IPS-18a (cell line): ENCODE results near the gene ADCY1.
"Not testable (repeated sequence)": the region's sequence is repeated elsewhere in the genome, so short reads cannot be mapped to it uniquely, and the experiment has no call there.

Source experiments
- H3K27ac ChIP-seq: one replicate; pipeline ENCODE4 v1.5.1; 2013; ENCODE audit warnings: low read length
- H3K27me3 ChIP-seq: one replicate; pipeline ENCODE4 v1.6.1; 2013; ENCODE audit warnings: mild to moderate bottlenecking, low read length; ENCODE audit not compliant: control insufficient read depth, insufficient read depth
- H3K36me3 ChIP-seq: one replicate; pipeline ENCODE4 v1.6.1; 2013; ENCODE audit warnings: low read depth, low read length; ENCODE audit not compliant: control insufficient read depth
- H3K4me1 ChIP-seq: one replicate; pipeline ENCODE4 v1.6.1; 2013; ENCODE audit warnings: low read depth, low read length; ENCODE audit not compliant: control insufficient read depth
- H3K4me3 ChIP-seq: one replicate; pipeline ENCODE4 v1.5.1; 2013; ENCODE audit warnings: low read length
- H3K9ac ChIP-seq: one replicate; pipeline ENCODE4 v1.6.1; 2013; ENCODE audit warnings: mild to moderate bottlenecking, low read length, moderate library complexity
- H3K9me3 ChIP-seq: one replicate; pipeline ENCODE4 v1.6.1; 2013; ENCODE audit warnings: low read depth, low read length; ENCODE audit not compliant: control insufficient read depth

The ADCY1 gene

DNA sequence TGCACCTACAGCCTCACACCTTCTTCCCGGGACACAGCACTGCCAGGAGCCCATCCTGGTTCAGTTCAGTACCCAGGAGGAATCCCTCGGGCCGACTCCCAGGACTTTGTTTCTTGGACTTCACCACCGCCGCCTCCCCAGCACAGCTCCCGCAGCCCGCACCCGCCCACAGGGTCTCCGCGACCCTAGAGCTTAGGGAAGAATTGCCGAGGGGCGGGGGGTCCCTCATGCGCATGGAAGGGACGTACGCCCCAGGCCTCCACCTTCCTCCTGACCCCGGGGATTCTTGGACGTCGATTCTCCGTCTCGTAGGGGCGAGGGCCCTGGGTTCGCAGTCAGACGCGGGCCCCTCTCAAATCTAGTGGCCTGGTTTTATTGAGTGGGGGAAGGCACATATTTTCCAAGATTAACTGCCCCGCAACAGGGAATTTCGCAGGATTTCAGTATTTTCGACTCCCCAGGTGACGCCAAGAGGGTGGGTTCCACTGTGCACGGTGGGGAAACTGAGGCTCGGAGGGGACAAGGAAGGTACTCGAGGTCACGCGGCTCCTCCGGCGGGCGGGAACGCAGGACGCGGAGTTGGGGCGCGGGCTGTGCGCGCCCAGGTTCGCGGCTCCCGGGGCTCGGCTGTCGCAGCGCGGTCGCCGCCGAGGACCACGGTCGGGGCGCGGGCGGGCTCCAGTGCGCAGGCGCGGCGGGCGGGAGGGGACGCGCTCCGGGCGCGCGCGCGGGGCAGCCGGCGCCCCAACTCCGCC is at the start of gene ADCY1:
Gene ADCY1 (plus strand): TSS at position 708 of the 755 bp plus-strand sequence. CDS start 176 bp downstream, outside the sequence.
- H3K4me1 ChIP-seq = peaks cover 6% of the 10 kb centered on the region
- H3K36me3 ChIP-seq = no peaks in the 10 kb centered on the region
- H3K9me3 ChIP-seq = no peaks in the 10 kb centered on the region
- no peak within 1 kb of the TSS for H3K27ac ChIP-seq
- H3K4me3 ChIP-seq = peak within 1 kb of the TSS; percentile 76
- H3K27me3 ChIP-seq = peaks cover 52% of the 10 kb centered on the region
- H3K9ac ChIP-seq = peak within 1 kb of the TSS; percentile 55

DNA sequence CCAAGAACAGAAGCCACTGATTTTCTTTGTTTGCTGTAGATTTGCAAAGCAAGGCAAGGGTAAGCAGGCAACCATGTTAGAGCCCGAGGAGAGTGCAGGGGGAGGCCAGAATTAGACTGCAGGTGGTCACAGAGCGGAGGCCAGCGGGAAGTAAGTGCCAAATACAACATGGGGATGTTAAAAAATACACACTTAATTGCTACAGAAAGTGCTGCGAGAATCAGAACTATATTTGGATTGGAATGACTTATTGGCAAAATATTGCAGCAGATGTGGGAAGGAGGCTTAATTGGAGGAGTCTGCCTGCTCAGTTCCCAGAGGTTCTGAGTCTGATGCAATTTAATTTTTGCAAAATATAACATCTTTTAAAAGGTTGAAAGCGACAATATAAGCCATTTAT is 49.7 kb upstream of the ADCY1 start:
- no peak overlapping the region for H3K9ac ChIP-seq
- H3K9me3 ChIP-seq = peaks cover 3% of the 10 kb centered on the region
- H3K4me1 ChIP-seq = no peaks in the 10 kb centered on the region
- no peak overlapping the region for H3K4me3 ChIP-seq
- no peak overlapping the region for H3K27ac ChIP-seq
- H3K27me3 ChIP-seq = no peaks in the 10 kb centered on the region
- H3K36me3 ChIP-seq = no peaks in the 10 kb centered on the region

DNA sequence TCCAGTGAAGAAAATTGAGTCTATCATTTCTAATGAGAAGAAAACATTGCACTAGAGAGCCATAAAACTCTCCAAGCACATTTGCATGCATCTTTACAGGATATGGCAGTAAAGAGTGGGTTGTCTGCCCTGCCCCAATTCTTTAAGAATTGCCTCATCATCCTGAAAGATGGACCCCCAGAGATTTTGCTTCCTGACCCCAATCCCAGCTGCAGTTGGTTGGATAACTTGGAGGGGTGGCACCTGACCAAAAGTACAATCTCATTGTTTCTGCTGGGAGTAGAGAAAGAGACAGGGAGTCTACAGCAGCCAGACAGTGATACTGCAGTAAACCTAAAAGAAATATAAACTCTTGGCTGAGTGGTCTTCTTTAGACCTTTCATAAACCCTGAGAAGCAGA is 49.1 kb upstream of the ADCY1 start:
- Histone ChIP-seq H3K27ac (no peak overlapping the region), H3K4me3 (no peak overlapping the region), H3K9ac (no peak overlapping the region), H3K36me3 (no peaks in the 10 kb centered on the region), H3K9me3 (no peaks in the 10 kb centered on the region), H3K27me3 (no peaks in the 10 kb centered on the region), H3K4me1 (no peaks in the 10 kb centered on the region)

DNA sequence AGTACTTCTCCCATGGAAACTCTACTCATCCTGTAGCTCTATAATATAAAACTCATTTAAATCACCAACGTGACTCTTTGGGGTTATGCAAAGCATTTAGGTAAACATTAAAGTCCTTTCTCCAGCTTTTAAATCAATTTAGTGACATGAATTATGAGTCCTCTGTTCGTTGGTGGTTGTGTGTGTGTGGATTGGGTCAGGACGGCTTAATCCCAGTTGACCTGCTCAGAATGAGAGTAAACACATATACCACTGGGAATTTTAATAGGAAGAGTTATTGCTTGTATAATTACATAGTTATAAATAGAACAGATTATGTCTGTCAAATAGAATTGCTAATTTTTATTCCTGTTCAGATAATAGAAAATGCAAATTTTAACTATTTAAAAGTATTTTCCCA is 30.7 kb upstream of the ADCY1 start:
- no peak overlapping the region for H3K9ac ChIP-seq
- H3K27me3 ChIP-seq = no peaks in the 10 kb centered on the region
- H3K4me3 ChIP-seq = no peak overlapping the region
- no peaks in the 10 kb centered on the region for H3K4me1 ChIP-seq
- H3K27ac ChIP-seq = no peak overlapping the region
- no peaks in the 10 kb centered on the region for H3K36me3 ChIP-seq
- peaks cover 10% of the 10 kb centered on the region for H3K9me3 ChIP-seq

DNA sequence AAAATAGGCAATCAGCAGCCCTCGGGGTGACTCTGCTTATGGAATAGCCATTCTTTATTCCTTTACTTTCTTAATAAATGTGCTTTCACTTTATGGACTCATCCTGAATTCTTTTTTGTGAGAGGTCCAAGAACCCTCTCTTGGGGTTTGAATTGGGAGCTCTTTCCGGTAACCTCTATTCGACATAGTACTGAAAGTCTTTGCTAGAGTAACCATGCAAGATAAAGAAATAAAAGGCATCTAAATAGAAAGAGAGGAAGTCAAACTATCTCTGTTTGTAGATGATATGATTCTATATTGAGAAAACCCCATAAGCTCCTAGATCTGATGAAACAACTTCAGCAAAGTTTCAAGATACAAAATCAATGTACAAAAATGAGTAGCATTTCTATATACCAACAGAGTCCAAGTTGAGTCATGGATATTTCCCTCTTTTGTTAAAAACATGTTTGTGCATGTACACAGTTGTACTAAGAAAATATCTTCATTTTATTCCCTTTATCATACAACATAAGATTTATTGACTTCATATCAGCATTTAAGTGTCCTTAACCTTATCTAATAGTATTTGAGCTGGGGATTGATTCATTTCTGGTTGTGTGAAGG is 29.0 kb upstream of the ADCY1 start:
- H3K36me3 ChIP-seq, H3K27me3 ChIP-seq, H3K4me1 ChIP-seq, H3K27ac ChIP-seq, H3K4me3 ChIP-seq, H3K9ac ChIP-seq, H3K9me3 ChIP-seq: not testable (repeated sequence)

DNA sequence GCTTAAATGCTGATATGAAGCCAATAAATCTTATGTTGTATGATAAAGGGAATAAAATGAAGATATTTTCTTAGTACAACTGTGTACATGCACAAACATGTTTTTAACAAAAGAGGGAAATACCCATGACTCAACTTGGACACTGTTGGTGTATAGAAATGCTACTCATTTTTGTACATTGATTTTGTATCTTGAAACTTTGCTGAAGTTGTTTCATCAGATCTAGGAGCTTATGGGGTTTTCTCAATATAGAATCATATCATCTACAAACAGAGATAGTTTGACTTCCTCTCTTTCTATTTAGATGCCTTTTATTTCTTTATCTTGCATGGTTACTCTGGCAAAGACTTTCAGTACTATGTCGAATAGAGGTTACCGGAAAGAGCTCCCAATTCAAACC is 25.3 kb upstream of the ADCY1 start:
- not testable (repeated sequence) for H3K4me3 ChIP-seq, H3K9ac ChIP-seq, H3K4me1 ChIP-seq, H3K36me3 ChIP-seq, H3K27ac ChIP-seq, H3K9me3 ChIP-seq, H3K27me3 ChIP-seq

DNA sequence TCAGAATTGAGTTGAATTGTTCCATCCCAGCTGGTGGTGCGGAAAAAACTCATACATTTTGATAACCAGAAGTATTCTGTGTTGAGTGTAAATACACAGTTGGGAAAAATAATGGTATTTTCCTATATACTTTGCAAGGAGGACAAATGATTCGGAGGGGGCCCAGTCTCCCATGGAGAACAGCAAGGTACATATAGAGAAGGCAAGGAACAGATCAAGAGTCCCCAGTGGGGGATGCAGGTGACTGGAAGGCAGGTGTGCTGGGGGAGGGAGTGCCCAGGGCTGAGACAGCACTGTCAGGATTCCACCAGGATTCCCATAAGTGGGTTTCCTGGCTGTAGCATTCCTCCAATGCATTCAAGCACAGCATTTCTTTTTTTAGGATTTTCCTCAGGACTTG is 10.8 kb upstream of the ADCY1 start:
- no peaks in the 10 kb centered on the region for H3K27me3 ChIP-seq
- H3K4me1 ChIP-seq = peaks cover 29% of the 10 kb centered on the region
- H3K9ac ChIP-seq = no peak overlapping the region
- no peaks in the 10 kb centered on the region for H3K9me3 ChIP-seq
- H3K4me3 ChIP-seq = no peak overlapping the region
- H3K27ac ChIP-seq = no peak overlapping the region
- no peaks in the 10 kb centered on the region for H3K36me3 ChIP-seq

DNA sequence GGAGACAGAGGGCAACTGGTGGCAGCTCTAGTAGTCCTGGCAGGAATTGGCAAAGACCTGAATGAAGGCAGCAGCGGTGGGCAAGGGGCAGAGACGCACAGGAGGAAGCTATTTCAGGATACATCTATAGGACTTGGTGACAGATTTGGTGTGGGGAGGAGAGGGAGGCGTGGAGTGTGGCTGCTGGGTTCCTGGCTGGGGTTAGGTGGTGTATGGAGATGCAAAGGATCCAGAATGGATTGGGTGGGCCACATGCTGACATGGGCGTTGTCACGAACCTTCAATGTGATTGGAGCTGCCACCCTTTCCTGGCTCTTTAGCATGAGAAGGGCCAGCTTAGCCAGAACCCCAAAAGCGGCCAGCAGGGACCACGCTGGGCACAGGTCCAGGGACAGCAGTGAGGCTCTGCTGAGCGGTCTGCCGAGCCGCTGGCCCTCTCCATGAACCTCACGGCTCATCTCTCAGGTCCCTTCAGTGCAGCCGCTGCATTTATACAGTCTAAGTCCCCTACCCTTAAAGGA is 10.2 kb upstream of the ADCY1 start:
- no peak overlapping the region for H3K27ac ChIP-seq
- peaks cover 29% of the 10 kb centered on the region for H3K4me1 ChIP-seq

DNA sequence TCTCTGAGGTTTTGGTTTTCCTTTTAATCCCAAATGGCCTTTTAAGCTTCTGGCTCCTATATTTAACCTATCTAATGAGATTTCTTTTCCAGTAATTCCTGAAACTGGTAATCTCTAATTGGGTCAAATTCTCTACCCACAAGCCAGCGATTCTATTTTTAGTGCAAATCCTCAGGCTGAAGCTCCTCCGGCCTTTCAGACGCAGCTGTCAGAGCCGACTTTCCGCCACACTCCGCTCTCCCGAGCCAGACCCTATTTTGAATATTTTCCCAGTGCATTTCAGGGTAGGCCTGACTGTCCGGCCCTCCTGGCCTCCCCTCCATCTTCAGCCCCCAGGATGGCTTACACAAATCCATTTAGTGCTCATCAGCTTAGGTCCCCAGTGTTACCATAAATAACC is 9.7 kb upstream of the ADCY1 start:
- Histone ChIP-seq H3K9ac (no peak overlapping the region), H3K9me3 (no peaks in the 10 kb centered on the region), H3K4me1 (peaks cover 29% of the 10 kb centered on the region), H3K27me3 (no peaks in the 10 kb centered on the region), H3K36me3 (no peaks in the 10 kb centered on the region), H3K4me3 (no peak overlapping the region), H3K27ac (no peak overlapping the region)

More for the DNA sequence above, 10.2 kb upstream of the ADCY1 start:
- no peaks in the 10 kb centered on the region for H3K36me3 ChIP-seq
- H3K27me3 ChIP-seq = no peaks in the 10 kb centered on the region
- no peaks in the 10 kb centered on the region for H3K9me3 ChIP-seq
- H3K4me3 ChIP-seq = no peak overlapping the region
- no peak overlapping the region for H3K9ac ChIP-seq

DNA sequence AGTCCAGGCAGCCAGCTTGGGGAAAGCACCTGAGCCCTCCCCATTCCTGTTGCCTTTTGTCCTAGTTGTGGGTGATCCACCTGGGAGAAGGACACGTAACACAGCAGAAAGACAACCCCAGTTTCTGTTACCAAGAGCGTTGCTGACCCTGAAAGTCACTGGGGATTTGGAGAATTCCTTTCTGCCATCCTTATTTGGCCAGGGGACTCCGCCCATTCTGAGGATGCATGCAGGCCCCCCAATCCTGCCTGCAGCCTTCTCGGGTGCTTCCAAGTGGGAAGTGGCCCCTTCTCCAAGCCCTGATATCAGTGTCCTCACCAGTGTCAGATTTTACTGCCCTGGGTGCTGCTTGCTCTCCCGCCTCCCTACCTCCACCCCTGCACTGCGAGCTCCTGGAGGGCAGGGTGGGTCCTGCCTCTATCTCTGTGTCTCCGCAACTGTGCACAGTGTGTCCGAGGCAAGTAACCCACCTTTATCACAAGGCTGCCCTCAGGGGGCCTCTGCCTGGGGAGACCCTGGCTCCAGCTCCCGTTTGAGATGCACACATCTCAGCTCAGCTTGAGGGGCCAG is 9.2 kb upstream of the ADCY1 start:
- Histone ChIP-seq H3K27ac (no peak overlapping the region), H3K27me3 (no peaks in the 10 kb centered on the region), H3K4me3 (no peak overlapping the region), H3K4me1 (peaks cover 29% of the 10 kb centered on the region), H3K36me3 (no peaks in the 10 kb centered on the region), H3K9ac (no peak overlapping the region), H3K9me3 (no peaks in the 10 kb centered on the region)

DNA sequence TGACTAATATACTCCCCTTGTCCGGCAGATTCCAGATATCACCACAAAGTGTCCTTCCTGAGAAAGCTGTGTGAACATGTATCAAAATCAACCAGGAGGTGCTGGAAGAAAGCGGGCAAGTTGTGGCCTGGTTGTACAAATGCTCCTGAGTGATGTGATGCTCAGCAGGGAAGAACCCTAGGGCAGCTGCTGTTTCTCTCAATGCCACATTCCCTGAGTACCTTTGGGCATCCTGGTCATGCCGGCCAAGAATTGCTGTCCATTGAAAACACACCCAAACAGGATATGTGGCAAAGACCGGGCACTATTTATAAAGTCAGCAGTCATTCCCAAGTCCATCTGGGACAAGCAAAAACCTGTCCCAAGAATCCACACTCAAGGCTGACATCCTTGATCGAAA is 7.8 kb upstream of the ADCY1 start:
- Histone ChIP-seq H3K27ac (no peak overlapping the region), H3K36me3 (no peaks in the 10 kb centered on the region), H3K4me1 (peaks cover 29% of the 10 kb centered on the region), H3K4me3 (no peak overlapping the region), H3K9ac (no peak overlapping the region), H3K27me3 (no peaks in the 10 kb centered on the region), H3K9me3 (no peaks in the 10 kb centered on the region)
